UCSD-AML1 (cell line): Measurements from ENCODE around the gene ACTL6A.
A peak's percentile ranks its signal among the peaks of the same experiment; 100 is the strongest.

Source experiments
- DNase-seq: peaks from one replicate; lab custom pipeline; 2025; ENCODE audit not compliant: unreplicated experiment; lab: John Stamatoyannopoulos, UW

ACTL6A gene

GRCh38 chr3:179589143-179589542 is 26.4 kb downstream of the ACTL6A start:
- no peak for DNase-seq

GRCh38 chr3:179590669-179591068 is 27.9 kb downstream of the ACTL6A start:
- no peak for DNase-seq

GRCh38 chr3:179591313-179591712 is 28.6 kb downstream of the ACTL6A start:
- no peak for DNase-seq

- no peak for DNase-seq
These were observed 36.8 kb downstream of the ACTL6A start for GRCh38 chr3:179599531-179599930.

- DNase-seq = no peak
These were observed 40.6 kb downstream of the ACTL6A start for GRCh38 chr3:179603321-179603720.

GRCh38 chr3:179603831-179604230 is 41.1 kb downstream of the ACTL6A start:
- no peak for DNase-seq

- peak; percentile 92 for DNase-seq
These were observed 41.8 kb downstream of the ACTL6A start, which contains the start of the genes MRPL47 and NDUFB5 for GRCh38 chr3:179604321-179605078. TSS of gene MRPL47 (minus strand) at chr3:179604638. CDS start at chr3:179604624, 14 bp downstream. TSS of gene NDUFB5 (plus strand) at chr3:179604794. CDS start at chr3:179604816, 22 bp downstream.

- no peak for DNase-seq
These were observed 43.9 kb downstream of the ACTL6A start for GRCh38 chr3:179606534-179607085.

- no peak for DNase-seq
These were observed 46.4 kb downstream of the ACTL6A start for GRCh38 chr3:179608931-179609720.

- no peak for DNase-seq
These were observed 47.3 kb downstream of the ACTL6A start for GRCh38 chr3:179610066-179610465.

GRCh38 chr3:179613807-179614206 is 51.1 kb downstream of the ACTL6A start:
- DNase-seq = no peak

- DNase-seq = no peak
These were observed 52.9 kb downstream of the ACTL6A start for GRCh38 chr3:179615458-179616173.

GRCh38 chr3:179622023-179622422 is 59.3 kb downstream of the ACTL6A start:
- DNase-seq = no peak

GRCh38 chr3:179624451-179624850 is 61.7 kb downstream of the ACTL6A start:
- no peak for DNase-seq

- DNase-seq = no peak
These were observed 68.2 kb downstream of the ACTL6A start for GRCh38 chr3:179630753-179631451.
